Upper lobe of left lung (tissue), 6 donors: ENCODE measurements around the gene BDKRB1. TPM values are rescaled to one million over a fixed set of nuclear protein-coding genes. Genes with fewer than 3 reads are reported as not detected.

Source experiments
- ATAC-seq, 2 donors: fragments of 200-7000 bp; cut with Tn5 transposase; one replicate each; pipeline ENCODE4 v1.9.1; 2022; ENCODE audit warnings: mild to moderate bottlenecking in 2 of 2, moderate library complexity in 2 of 2; ENCODE audit not compliant: low FRiP score in 2 of 2
- DNase-seq, 2 donors: peaks; one replicate each; pipeline ENCODE4 v3.0.0-alpha.2; 2019 to 2020
- H3K27ac ChIP-seq, 4 donors: fragments of 200-600 bp; sonication (generic); one replicate each; pipeline ENCODE4 v1.5.1; 2016 to 2019
- H3K27me3 ChIP-seq, 4 donors: fragments of 200-600 bp; sonication (generic); one replicate each; pipeline ENCODE4 v1.5.1; 2017 to 2019
- H3K36me3 ChIP-seq, 4 donors: fragments of 200-600 bp; sonication (generic); one replicate each; pipeline ENCODE4 v1.5.1; 2016 to 2019
- H3K4me1 ChIP-seq, 4 donors: fragments of 200-600 bp; sonication (generic); one replicate each; pipeline ENCODE4 v1.5.1; 2018 to 2019
- H3K4me3 ChIP-seq, 4 donors: fragments of 200-600 bp; sonication (generic); one replicate each; pipeline ENCODE4 v1.5.1; 2017 to 2019; ENCODE audit warnings: mild to moderate bottlenecking in 2 of 4, moderate library complexity in 1 of 4
- H3K9me3 ChIP-seq, 4 donors: fragments of 200-600 bp; sonication (generic); one replicate each; pipeline ENCODE4 v1.5.1; 2018 to 2019
- EP300 ChIP-seq, 4 donors: sonication (generic); formaldehyde crosslinking; IDR thresholded peaks; one replicate each; pipeline ENCODE4 v1.5.1; 2017; ENCODE audit warnings: antibody characterized with exemption in 4 of 4, control low read depth in 2 of 4
- POLR2A ChIP-seq, 4 donors: fragments of 450-650 bp; IDR thresholded peaks; one replicate each; pipeline ENCODE4 v1.5.1; 2016 to 2017; ENCODE audit warnings: antibody characterized with exemption in 4 of 4, mild to moderate bottlenecking in 2 of 4
- POLR2AphosphoS5 ChIP-seq, 2 donors: sonication (generic); formaldehyde crosslinking; IDR thresholded peaks; one replicate each; pipeline ENCODE4 v1.5.1; 2017; ENCODE audit warnings: antibody characterized with exemption in 2 of 2
- WGBS, 2 donors: methylation state at CpG; one replicate each; pipeline ENCODE4 v1.1.5; 2017 to 2018; 5-methylcytosine and 5-hydroxymethylcytosine counted together
- total RNA-seq, 6 donors: library from RNA; depleted of rRNA in 4 of 6; stranded (reverse); fragments of >200 nt in 4 of 6; gene quantifications; one replicate each; pipeline versions ENCODE4 v1.1.0 to v1.2.1, GENCODE V29; 2016 to 2021
- TF ChIP-seq, protein P1 (sequence below), 6 experiments: fragments of 450-650 bp in 4 of 6; fragments of 200-600 bp in 2 of 6; sonication (generic) in 2 of 6; IDR thresholded peaks; one replicate each; pipeline ENCODE4 v1.5.1; 2016 to 2019; ENCODE audit warnings: antibody characterized with exemption in 6 of 6
- donor health status: DM: no; HTN: no; CAD: no; lungs with moderate emphysema.
- donor health status: DM: no; HTN: yes; CAD: no; lungs with severe emphysema.

Gene BDKRB1
- total RNA-seq, 6 donors from 2014 or later: 0.24 to 0.46 (median 0.31) TPM; not detected in 3

DNA sequence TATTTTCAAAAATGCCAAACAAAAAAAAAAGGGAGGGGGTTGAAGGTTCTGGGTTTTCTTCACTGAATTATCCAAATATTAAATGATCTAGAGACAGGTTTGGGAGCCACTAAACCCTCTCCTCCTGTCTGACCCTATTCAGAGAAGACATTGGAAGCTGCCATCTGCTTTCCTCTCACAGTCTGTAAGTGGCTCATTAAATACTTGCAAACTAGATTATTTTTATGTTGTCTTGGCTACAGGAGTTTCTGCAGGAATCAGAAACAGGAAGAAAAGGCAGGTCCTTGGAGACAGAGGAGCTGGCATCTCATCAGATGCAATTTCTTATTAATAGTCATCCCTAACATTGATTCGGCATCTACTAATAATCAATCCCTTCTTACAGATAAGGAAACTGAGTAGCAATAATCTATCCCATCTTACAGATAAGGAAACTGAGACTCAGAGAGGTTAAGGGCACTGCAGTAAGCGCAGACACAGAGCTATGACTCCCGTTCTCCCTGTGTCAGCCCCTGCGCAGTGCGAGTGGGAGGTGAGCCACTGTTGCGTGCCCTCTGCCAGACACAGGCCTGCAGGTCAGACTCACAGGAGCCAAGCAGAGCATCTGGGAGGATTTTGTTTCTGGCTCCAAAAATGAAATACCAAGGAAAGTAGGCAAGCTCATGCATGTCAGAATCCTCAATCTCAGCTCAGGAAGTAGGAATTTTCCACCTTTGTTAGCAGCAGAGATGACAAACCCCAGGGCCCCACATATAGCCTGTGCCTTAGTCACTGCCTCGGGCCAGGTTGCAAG lies 40.4 kb upstream of the BDKRB1 start:
- Histone ChIP-seq H3K9me3 (peaks cover 0 to 8% (median 3%) of the 10 kb centered on the region in 4 donors), H3K4me1 (no peaks in the 10 kb centered on the region), H3K4me3 (no peak overlapping the region), H3K36me3 (no peaks in the 10 kb centered on the region), H3K27me3 (no peaks in the 10 kb centered on the region), H3K27ac (no peak overlapping the region)
- ATAC-seq (no peak), DNase-seq (no peak)
- WGBS, 2 donors: 91 to 96% methylated on average over 7 of the region's 7 CpGs
- TF ChIP-seq, protein P1, sequence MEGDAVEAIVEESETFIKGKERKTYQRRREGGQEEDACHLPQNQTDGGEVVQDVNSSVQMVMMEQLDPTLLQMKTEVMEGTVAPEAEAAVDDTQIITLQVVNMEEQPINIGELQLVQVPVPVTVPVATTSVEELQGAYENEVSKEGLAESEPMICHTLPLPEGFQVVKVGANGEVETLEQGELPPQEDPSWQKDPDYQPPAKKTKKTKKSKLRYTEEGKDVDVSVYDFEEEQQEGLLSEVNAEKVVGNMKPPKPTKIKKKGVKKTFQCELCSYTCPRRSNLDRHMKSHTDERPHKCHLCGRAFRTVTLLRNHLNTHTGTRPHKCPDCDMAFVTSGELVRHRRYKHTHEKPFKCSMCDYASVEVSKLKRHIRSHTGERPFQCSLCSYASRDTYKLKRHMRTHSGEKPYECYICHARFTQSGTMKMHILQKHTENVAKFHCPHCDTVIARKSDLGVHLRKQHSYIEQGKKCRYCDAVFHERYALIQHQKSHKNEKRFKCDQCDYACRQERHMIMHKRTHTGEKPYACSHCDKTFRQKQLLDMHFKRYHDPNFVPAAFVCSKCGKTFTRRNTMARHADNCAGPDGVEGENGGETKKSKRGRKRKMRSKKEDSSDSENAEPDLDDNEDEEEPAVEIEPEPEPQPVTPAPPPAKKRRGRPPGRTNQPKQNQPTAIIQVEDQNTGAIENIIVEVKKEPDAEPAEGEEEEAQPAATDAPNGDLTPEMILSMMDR (IDR thresholded peaks at IDR 0.05): no peak
- no peak for TF ChIP-seq POLR2A (IDR thresholded peaks at IDR 0.05)
- no peak for TF ChIP-seq POLR2AphosphoS5 (IDR thresholded peaks at IDR 0.05)

DNA sequence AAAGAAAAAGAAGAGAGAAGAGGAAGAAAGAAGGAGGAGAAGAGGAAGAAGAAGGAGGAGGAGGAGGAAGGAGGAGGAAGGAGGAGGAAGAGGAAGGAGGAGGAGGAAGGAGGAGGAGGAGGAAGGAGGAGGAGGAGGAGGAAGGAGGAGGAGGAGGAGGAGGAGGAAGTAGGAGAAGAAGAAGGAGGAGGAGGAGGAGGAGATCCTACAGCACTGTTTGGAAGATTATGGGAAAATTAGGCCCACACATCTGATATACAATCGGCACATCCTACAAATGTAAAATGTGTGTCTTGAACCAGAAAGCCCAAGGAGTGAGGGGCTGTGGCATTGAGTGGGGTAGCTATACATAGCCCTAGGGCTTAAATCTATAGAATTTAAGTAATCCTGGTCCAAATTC lies 39.4 kb upstream of the BDKRB1 start:
- TF ChIP-seq, protein P1 (IDR thresholded peaks at IDR 0.05): no peak
- TF ChIP-seq POLR2AphosphoS5 (IDR thresholded peaks at IDR 0.05) (no peak), EP300 (IDR thresholded peaks at IDR 0.05) (no peak), POLR2A (IDR thresholded peaks at IDR 0.05) (no peak)
- DNase-seq: no peak
- whole genome bisulfite sequencing, 2 donors: 93 to 100% methylated on average over 1 of the region's 1 CpG
- Histone ChIP-seq H3K4me3 (no peak overlapping the region), H3K4me1 (peaks cover 0 to 6% (median 0%) of the 10 kb centered on the region in 4 donors), H3K9me3 (peaks cover 0 to 6% (median 2%) of the 10 kb centered on the region in 4 donors), H3K27ac (no peak overlapping the region), H3K27me3 (no peaks in the 10 kb centered on the region), H3K36me3 (no peaks in the 10 kb centered on the region)
- no peak for ATAC-seq

DNA sequence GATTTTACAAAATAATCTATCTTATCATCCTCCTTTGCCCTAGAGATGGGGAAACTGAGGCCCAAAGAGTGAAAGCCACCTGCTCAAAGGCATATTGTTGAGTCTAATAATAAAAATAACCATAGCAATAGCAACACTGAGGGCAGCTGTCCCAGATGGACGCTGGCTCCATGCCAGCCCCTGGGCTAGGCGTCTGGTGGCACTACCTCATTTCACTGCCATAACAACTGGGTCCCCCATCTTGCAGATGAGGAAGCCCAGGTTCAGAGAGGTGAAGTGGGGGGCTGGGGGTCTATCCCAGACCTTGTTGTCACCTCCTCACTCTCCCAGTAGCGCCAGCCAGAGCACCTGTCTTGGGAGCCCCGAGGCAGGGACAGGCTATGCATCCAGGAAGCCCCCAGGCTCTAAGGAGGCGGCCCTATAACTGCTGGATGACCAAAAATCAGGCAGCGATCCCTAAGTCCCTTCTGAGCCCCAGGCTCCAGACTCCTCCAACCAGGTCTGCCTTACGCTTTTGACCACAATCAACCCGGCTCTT lies 38.6 kb upstream of the BDKRB1 start:
- H3K4me1 ChIP-seq: peaks cover 0 to 10% (median 0%) of the 10 kb centered on the region in 4 donors
- H3K4me3 ChIP-seq: no peak overlapping the region
- no peak overlapping the region for H3K27ac ChIP-seq
- no peak for TF ChIP-seq POLR2A (IDR thresholded peaks at IDR 0.05)
- TF ChIP-seq, protein P1 (IDR thresholded peaks at IDR 0.05): no peak
- TF ChIP-seq POLR2AphosphoS5 (IDR thresholded peaks at IDR 0.05): no peak
- no peak for TF ChIP-seq EP300 (IDR thresholded peaks at IDR 0.05)
- no peak for ATAC-seq
- peaks cover 0 to under 1% (median 0%) of the 10 kb centered on the region in 4 donors for H3K9me3 ChIP-seq
- no peaks in the 10 kb centered on the region for H3K27me3 ChIP-seq
- 66 to 88% methylated on average over 5 to 7 of the region's 8 CpGs for WGBS, 2 donors
- DNase-seq: no peak
- H3K36me3 ChIP-seq: no peaks in the 10 kb centered on the region

DNA sequence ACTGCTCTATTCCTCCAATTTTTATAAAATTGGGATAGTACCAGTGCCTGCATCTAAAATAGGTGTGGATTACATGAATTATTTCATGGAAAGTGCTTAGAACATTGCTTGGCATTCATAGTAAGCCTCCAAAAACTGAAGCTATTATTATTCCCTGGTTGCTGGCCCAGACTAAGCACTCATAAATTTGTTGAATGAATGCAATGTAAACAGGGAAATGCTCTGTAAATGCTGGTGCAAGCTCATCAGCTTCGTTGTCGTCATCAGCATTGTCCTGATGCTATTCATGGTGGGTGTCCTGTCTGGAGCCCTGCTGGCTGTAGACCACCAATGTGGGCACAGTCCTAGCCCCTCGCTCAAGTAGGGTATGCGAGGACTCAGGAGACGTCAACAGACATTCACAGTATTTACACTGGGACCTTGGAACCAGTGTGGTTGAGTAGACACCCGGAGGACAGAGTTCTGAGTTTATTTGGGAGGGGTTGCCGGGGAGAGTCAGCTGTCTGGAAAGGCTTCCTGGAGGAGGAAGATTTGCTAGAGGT lies 34.8 kb upstream of the BDKRB1 start:
- TF ChIP-seq EP300 (IDR thresholded peaks at IDR 0.05) (no peak), POLR2AphosphoS5 (IDR thresholded peaks at IDR 0.05) (no peak), POLR2A (IDR thresholded peaks at IDR 0.05) (no peak)
- TF ChIP-seq, protein P1 (IDR thresholded peaks at IDR 0.05): no peak
- Histone ChIP-seq H3K4me3 (no peak overlapping the region), H3K36me3 (no peaks in the 10 kb centered on the region), H3K27me3 (no peaks in the 10 kb centered on the region), H3K4me1 (peaks cover 0 to 15% (median 3%) of the 10 kb centered on the region in 4 donors), H3K27ac (no peak overlapping the region), H3K9me3 (no peaks in the 10 kb centered on the region)
- WGBS, 2 donors: 47 to 54% methylated on average over 7 of the region's 7 CpGs
- DNase-seq: no peak
- ATAC-seq: no peak
